Measurements from ENCODE around the gene ARHGAP24.
"Not testable (repeated sequence)": the region's sequence is repeated elsewhere in the genome, so short reads cannot be mapped to it uniquely, and the experiment has no call there.

ARHGAP24 gene

DNA sequence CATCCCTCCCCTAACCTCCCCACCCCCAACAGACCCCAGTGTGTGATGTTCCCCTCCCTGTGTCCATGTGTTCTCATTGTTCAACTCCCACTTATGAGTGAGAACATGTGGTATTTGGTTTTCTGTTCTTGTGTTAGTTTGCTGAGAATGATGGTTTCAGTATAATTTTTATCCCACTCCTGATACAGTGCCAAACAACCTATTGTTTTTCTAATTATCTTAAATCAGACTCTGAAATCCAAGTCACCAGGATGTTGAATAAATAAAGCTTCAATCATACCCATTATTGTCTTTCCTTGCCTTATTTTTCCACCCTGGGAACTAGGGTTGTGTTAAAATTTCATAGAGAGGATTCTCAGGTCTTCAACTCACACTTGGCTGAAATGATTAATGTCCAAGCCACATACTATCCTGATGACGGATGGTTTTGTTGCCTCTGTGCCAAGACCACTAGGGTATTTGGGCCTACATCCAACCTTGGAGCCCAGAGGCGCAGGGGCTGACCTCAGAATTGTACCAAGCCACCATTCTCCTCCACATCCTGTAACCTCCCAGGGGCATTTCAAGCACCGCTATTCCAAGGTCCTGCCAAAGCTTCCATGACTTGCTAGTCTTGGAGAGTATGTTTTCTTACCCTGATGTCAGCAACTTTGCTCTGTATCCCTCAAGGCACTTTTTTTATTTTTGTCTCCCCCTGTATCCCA, 332.4 kb downstream of the ARHGAP24 start:
- peak; percentile 96 for FAIRE-seq
- no peak for TF ChIP-seq POLR2A (IDR thresholded peaks at IDR 0.05; ENCODE audit: low read depth, low read length)
- DNase-seq (ENCODE audit: insufficient read length, low spot score): no peak

- FAIRE-seq (no peak), DNase-seq (ENCODE audit: insufficient read length, low spot score) (no peak)
- no peak for TF ChIP-seq POLR2A (IDR thresholded peaks at IDR 0.05; ENCODE audit: low read depth, low read length)
These were observed 333.2 kb downstream of the ARHGAP24 start for GRCh38 chr4:85808104-85808503.

DNA sequence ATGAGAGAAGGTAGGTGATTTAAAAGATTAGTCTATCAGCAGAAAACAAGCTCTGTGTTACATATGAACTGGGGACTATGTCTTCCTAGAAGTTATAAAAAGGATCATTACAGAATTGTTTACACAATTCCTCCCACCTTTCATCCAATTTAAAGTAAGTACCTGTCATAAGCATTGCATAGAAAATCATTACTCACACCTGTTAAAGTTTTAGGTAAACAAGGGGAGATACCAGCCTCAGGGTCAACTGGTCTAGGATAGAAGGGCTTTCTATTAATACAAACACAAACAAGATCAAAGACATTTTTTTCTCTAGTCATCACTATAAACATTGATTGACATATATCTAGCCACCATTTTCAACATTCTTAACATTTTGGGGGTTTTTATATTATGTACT, 333.9 kb downstream of the ARHGAP24 start:
- DNase-seq (ENCODE audit: insufficient read length, low spot score) (no peak), FAIRE-seq (no peak)
- no peak for TF ChIP-seq POLR2A (IDR thresholded peaks at IDR 0.05; ENCODE audit: low read depth, low read length)

DNA sequence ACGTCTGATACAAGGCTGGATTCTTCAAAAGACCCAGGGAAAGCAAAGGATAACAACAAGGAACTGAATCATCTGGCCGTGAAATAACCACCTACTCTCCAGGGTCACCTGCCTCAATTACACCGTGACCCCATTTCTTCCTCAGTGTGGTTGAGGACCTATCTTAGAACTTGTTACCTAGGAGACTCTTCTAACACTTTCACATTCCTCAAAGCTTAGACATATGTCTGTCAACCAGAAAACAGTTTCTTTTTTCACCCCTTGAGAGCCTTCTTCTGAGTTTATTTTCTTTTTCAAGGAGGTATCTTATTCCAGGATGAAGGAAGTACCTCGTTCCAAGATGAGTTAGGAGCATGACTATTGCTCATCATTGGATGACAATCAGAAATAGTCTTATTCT, 337.8 kb downstream of the ARHGAP24 start:
- TF ChIP-seq POLR2A (IDR thresholded peaks at IDR 0.05; ENCODE audit: low read depth, low read length): no peak
- no peak for FAIRE-seq
- no peak for DNase-seq (ENCODE audit: insufficient read length, low spot score)

- no peak for DNase-seq (ENCODE audit: insufficient read length, low spot score)
- FAIRE-seq: no peak
These were observed 341.0 kb downstream of the ARHGAP24 start for GRCh38 chr4:85815796-85816459.

DNA sequence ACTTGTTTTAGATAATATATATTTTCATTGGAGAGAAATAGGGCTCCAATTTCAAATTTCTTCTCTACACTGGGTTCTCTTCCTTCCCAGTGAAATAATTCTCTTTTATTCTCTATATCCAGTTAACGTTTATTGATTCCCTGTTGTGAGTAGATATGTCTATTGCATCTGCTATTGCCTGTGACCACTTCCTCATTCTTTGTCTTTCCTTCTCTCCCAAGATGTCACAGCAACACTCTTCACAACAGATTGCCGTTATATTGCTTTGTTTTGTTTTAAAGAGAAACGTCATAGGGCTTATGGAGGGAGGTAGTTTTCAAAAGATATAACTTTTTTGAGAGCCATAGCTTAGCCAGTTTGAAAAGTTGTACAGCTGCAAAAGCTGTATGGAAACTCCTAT, 343.8 kb downstream of the ARHGAP24 start:
- DNase-seq (ENCODE audit: insufficient read length, low spot score) (no peak), FAIRE-seq (no peak)
- TF ChIP-seq POLR2A (IDR thresholded peaks at IDR 0.05; ENCODE audit: low read depth, low read length): no peak

More at GRCh38 chr4:85815796-85816459, 341.0 kb downstream of the ARHGAP24 start:
- TF ChIP-seq POLR2A (IDR thresholded peaks at IDR 0.05; ENCODE audit: low read depth, low read length): no peak

GRCh38 chr4:85820101-85820500, 345.2 kb downstream of the ARHGAP24 start:
- FAIRE-seq; DNase-seq (ENCODE audit: insufficient read length, low spot score): not testable (repeated sequence)

DNA sequence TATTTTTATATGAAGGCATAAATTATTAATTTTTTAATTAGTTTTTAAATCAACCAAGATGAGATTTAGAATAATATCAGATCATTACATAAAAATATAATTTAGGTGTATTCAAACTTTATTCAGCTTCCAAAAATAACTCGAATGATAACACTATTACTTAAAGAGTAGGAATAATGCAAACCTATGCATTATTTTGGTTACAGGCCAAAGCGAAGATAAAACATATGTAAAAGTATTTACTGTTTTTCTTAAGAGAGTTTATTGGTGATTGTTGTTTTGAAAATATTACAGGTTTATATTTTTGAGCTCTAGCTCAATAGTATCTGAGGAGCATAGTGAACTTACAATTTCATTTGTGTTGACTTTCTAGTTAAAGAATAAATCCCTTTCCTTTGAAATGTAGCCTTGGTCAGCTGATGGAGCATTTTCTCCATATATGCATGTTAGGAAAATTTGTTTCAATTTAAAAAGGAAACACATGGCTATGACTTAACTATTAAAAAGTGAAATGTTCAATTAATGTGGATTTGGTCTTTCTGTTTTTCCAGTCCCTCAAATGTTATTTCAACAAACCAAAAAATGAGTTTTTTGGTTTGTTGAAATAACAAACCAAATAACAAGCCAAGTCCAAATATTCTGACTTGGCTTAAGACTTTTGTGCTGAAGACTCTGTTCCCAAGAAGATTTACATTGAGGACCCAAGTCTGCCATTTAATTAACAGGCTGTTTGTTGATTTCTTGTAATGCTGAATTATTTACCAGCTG, 346.9 kb downstream of the ARHGAP24 start:
- FAIRE-seq (no peak), DNase-seq (ENCODE audit: insufficient read length, low spot score) (no peak)
- no peak for TF ChIP-seq POLR2A (IDR thresholded peaks at IDR 0.05; ENCODE audit: low read depth, low read length)

GRCh38 chr4:85823295-85823694, 348.3 kb downstream of the ARHGAP24 start:
- FAIRE-seq: no peak
- TF ChIP-seq POLR2A (IDR thresholded peaks at IDR 0.05; ENCODE audit: low read depth, low read length): no peak
- no peak for DNase-seq (ENCODE audit: insufficient read length, low spot score)

DNA sequence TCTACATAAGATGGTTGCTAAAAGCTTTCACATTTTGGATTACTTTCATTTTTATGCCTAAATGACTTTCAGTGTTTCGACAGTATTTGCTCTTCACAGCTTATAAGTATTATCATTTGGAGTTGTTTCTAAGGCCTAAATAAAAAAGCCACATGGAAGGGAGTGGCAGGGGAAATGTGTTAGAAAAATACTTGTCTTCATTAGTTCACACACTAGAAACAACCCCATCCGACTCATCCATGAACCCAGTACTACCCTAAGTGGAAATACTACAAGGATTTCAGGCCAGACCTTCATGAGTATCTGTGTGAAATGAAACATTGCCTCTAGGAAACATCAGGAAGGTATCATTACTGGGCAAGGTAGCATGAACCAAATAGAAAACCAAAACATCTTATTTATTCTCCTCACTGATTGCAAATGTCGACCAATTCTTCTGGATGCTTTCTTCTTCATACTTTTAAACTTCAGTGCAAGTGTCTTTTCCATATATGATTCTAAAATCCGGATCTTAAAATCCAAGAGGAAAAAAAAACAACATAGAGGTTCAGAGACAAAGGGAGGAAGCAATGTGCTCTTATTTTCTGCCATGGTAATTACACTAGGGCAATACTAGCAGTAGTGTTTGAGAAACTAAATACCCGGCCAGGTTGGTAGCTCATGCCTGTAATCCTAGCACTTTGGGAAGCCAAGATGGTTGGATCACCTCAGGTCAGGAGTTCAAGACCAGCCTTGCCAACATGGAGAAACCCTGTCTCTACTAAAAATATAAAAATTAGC, 349.4 kb downstream of the ARHGAP24 start:
- FAIRE-seq (no peak), DNase-seq (ENCODE audit: insufficient read length, low spot score) (no peak)
- no peak for TF ChIP-seq POLR2A (IDR thresholded peaks at IDR 0.05; ENCODE audit: low read depth, low read length)

DNA sequence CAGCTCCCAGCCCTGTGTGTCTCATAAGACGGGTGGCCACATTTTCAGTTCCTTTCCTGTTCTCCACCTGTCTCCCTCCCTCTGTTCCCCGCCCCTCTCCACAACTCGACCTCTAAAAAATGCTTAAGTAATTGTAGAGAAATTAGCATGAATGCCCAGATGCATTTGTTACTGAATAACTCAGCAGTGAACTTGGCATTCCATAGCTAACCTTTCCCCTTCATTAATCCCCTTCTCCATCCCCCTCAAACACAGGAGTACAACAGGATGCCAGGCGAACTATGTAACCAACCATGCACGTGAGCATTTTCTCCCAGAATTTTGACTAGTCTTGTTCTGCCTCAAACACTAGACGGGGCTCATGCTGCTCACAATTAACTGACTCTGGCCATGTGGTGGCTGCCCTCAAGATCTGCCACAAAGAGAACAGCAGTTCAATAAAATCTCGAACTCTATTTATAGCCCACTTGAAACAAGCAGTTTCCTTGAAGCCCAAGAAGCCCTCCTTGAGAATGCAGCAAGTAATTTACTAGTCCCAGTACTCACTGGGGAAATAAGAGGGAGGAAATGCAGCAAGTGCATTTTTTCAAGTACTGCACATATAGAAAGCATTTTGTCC, 351.2 kb downstream of the ARHGAP24 start:
- TF ChIP-seq POLR2A (IDR thresholded peaks at IDR 0.05; ENCODE audit: low read depth, low read length): no peak
- no peak for DNase-seq (ENCODE audit: insufficient read length, low spot score)
- FAIRE-seq: no peak

DNA sequence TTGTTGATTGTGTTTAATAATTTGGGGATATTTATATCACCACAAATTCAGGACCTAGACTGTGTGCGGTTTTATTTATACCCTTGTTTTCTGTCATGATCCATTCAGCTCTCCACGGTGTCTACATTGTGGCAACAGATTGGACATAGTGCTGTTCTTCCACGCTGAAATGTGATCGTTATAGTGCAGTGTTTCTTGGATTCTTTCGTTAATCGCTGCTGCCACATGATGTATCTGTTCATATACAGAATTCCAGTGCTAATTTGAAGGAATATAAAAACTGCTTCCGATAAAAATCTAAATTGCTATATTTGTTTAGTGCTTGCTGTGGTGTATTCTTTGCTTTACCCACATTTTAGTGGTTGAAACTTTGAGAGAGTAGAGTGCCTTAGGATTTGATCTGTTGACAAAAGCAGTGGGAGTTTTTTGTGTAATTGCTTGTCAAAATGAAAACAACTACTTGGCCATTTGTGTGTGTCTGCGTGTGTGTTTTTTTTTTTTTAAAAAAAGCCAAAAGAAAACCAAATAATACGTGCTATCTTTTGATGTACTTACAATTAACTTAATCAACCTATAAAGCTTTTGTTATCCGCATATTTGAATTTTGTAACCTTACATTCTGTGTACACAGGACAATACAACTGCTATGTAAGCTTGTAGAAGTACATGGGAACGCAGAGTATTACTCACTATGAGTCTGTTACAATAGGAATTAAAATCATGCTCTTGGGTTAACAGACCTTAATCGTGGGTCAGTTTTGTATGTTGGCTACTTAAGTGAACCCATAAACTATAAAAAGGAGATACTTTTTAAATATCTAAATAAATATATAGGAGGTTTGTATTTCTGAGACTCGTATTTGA, 353.3 kb downstream of the ARHGAP24 start:
- DNase-seq (ENCODE audit: insufficient read length, low spot score) (no peak), FAIRE-seq (no peak)
- no peak for TF ChIP-seq POLR2A (IDR thresholded peaks at IDR 0.05; ENCODE audit: low read depth, low read length)
